ENCODE measurements around the gene DDN. TPM values are rescaled to one million over a fixed set of nuclear protein-coding genes. Genes with fewer than 3 reads are reported as not detected.

The DDN gene
- total RNA-seq, 4 donors from 2014 or later = 0.12 to 0.65 TPM; not detected in 2

DNA sequence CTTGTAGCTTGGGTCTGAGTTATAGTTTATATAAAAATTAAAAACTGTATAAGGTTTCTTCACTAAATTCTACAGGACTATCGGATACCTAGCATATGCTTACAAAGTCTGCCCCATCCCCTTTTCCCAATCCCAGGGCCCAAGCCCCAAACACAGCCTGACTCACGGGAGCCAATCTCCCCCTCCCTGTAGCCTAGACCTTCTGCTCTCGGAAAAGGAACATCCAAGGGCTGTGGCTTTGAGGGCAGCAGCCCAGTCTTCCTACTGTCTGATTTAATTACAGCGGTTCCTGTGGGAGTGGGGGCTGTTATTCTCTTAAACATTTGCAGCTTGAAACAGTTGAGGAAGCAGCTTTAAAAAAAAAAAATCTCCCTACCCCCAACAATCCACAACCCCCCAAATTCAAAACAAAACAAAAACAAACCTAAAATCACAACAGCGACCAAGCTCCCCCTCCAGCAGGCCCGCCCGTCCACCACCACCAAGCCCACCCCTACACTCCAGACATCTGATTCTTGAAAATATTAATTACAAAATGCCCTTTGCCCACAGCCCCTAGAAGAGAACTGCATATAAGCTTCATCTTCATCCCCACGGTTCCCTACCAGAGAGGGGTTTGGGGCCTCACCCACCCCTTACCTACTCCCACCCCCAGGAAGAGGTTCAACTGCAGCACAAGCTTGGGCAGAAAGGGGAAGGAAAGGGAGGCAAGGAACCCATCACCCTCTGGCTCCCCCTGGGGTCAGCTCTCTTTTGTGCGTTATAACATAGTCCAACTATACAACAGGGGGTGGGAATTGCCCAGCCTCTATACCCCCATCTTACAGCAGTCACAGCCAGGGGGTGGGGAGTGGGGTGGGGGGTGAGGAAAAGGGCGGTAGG lies 20.5 kb upstream of the DDN start:
- ATAC-seq (ENCODE audit: low FRiP score) (no peak), DNase-seq (ENCODE audit: low spot score) (no peak)

DNA sequence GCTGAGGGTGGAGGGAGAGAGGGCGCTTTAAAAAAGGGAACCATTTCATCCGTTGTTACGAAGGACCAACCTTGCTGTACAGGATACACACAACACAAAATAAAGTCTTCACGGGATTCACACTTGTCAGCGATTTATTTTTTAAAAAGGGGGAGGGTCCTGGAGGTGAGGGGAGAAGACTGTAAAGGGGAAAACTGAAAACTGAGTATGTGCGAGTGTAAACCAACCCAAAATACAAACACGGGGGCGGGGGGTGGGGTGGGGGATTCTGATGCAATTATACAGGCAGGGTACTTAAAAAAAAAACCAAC lies 19.9 kb upstream of the DDN start:
- no peak for DNase-seq (ENCODE audit: low spot score)
- TF ChIP-seq, protein P1, sequence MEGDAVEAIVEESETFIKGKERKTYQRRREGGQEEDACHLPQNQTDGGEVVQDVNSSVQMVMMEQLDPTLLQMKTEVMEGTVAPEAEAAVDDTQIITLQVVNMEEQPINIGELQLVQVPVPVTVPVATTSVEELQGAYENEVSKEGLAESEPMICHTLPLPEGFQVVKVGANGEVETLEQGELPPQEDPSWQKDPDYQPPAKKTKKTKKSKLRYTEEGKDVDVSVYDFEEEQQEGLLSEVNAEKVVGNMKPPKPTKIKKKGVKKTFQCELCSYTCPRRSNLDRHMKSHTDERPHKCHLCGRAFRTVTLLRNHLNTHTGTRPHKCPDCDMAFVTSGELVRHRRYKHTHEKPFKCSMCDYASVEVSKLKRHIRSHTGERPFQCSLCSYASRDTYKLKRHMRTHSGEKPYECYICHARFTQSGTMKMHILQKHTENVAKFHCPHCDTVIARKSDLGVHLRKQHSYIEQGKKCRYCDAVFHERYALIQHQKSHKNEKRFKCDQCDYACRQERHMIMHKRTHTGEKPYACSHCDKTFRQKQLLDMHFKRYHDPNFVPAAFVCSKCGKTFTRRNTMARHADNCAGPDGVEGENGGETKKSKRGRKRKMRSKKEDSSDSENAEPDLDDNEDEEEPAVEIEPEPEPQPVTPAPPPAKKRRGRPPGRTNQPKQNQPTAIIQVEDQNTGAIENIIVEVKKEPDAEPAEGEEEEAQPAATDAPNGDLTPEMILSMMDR (IDR thresholded peaks at IDR 0.05) = no peak
- ATAC-seq (ENCODE audit: low FRiP score) = peak; percentile 26

More for the DNA sequence above, 20.5 kb upstream of the DDN start:
- TF ChIP-seq, protein P1 (IDR thresholded peaks at IDR 0.05) = no peak

DNA sequence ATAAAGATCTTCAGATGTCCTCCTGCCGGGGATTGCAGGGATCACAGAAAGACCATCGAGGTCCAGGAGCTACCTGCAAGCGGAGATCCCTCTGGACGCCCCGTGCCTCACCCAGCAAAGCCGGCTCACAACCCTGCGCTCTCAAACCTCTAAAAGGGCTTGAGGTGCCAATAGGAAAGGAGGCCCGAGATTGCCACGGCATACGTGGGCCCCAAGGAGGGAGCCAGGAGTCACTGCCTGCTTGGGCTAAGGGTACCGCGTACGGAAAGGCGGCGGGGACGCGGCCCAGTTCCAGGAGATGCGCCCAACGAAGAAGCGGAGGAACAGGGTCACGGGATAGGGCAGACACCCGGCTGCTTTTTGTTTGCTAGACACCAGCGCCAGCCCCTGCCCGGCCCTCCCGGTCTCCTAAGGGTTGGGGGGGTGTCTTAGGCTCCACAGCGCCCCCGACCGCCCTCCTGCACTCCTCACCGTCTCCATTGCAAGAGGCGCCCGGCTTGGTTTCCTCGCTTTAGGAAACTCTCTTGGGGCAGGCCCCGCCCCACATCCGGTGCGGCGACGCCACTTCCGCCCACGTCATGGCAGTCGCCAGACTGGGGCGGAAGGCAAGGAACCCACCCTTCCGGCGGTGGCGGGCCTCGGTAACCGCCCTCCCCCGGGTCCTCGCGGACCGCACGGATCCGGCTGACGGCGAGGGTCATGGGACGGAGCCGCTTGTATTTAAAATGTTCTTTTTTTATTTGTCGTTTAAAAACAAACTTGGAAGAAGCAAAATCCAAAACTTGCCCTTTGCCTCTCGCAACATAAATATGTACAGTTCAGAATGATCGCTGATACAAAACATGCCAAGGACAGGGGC lies 19.3 kb upstream of the DDN start, which contains the start of gene PRKAG1:
PRKAG1 (minus strand) TSS at position 516 of the 859 bp plus-strand sequence; CDS start at position 480, 36 bp downstream.
- DNase-seq (ENCODE audit: low spot score) (peak; percentile 88), ATAC-seq (ENCODE audit: low FRiP score) (peak; percentile 94)
- TF ChIP-seq, protein P1 (IDR thresholded peaks at IDR 0.05) = peak in 1 of 3 donors; percentile 37

- ATAC-seq (ENCODE audit: low FRiP score) = no peak
- no peak for DNase-seq (ENCODE audit: low spot score)
- TF ChIP-seq, protein P1 (IDR thresholded peaks at IDR 0.05) = no peak
These were observed 18.7 kb upstream of the DDN start for GRCh38 chr12:49017891-49018260.

DNA sequence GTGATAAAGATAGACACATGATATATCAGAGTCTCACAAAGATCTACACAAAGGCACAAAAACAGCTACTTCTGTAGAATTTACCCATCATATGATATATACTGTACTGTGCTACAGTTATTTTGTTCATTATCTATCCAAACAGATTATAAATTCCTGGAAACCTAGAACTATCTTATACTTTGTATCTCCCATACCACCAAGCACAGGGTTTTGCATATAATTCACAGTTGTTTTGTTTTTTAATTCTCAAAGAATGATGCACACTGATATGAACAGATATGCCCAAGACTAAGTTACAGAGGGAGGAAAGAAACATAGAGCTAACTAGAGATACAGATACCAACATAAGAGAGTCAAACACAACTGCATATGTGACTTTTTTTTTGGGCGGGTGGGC lies 16.0 kb upstream of the DDN start:
- TF ChIP-seq, protein P1 (IDR thresholded peaks at IDR 0.05) = no peak

GRCh38 chr12:49014547-49014946 lies 15.4 kb upstream of the DDN start:
- TF ChIP-seq, protein P1 (IDR thresholded peaks at IDR 0.05) = no peak
- DNase-seq (ENCODE audit: low spot score) = no peak
- ATAC-seq (ENCODE audit: low FRiP score) = no peak

More for the DNA sequence above, 16.0 kb upstream of the DDN start:
- DNase-seq (ENCODE audit: low spot score) = no peak
- no peak for ATAC-seq (ENCODE audit: low FRiP score)

Data from omental fat pad (tissue), 4 donors.